ENCODE results near the gene UBAC1.
"Not testable (repeated sequence)": the region's sequence is repeated elsewhere in the genome, so short reads cannot be mapped to it uniquely, and the experiment has no call there.

Gene UBAC1

DNA sequence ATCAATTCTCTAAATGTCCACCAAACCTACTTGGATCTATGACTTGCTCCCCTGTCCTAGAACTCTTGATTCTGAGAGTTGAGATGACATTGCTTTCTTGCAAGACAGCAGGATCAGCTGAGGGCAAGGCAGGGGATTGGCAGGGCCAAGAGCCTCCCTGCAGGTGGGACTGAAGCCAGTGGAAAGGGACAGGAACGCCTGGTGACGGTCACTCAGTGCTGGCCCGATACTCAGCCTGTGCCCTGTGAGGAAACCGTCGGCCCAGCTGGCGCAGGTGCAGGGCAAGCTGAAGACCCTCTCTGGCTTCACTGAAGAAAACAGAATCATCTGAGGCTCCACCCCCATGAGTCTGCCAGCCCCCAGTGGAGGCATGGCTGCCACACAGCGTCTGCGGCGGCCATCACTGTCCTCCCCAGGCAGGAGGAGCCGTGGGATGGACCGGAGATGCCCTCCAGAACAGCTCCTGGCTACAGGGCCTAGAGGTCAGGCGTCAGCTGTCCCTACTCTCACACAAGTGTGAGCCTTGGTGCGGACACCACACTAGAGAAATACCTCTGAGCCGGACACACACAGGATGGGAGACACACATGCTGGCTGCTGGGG, 14.7 kb downstream of the UBAC1 start:
- TF ChIP-seq, protein P1, sequence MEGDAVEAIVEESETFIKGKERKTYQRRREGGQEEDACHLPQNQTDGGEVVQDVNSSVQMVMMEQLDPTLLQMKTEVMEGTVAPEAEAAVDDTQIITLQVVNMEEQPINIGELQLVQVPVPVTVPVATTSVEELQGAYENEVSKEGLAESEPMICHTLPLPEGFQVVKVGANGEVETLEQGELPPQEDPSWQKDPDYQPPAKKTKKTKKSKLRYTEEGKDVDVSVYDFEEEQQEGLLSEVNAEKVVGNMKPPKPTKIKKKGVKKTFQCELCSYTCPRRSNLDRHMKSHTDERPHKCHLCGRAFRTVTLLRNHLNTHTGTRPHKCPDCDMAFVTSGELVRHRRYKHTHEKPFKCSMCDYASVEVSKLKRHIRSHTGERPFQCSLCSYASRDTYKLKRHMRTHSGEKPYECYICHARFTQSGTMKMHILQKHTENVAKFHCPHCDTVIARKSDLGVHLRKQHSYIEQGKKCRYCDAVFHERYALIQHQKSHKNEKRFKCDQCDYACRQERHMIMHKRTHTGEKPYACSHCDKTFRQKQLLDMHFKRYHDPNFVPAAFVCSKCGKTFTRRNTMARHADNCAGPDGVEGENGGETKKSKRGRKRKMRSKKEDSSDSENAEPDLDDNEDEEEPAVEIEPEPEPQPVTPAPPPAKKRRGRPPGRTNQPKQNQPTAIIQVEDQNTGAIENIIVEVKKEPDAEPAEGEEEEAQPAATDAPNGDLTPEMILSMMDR (IDR thresholded peaks at IDR 0.05; ENCODE audit: low read depth, low read length, missing control alignments), result no peak
- no peak for DNase-seq (ENCODE audit: low read depth)
- no peak overlapping the region for H3K4me3 ChIP-seq (ENCODE audit: low read depth, low read length)

DNA sequence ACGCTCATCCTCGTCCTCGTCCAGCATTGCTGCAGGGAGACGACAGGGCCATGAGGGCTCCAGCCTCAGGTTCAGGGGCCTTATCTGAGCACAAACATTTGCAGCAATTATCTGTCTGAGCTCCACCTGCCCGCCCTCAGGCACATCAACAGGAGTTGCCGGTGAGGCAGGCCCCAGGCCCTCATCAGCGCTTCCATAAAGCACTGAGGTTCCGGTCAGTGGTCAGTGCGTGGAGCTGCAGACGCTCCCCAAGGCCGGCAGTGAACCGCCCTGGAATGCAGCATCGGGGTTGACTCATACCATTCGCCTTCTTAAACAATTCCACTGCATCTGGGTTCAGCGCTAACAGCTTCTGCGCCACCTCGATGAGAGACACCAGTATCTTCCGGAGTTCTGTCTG, 15.2 kb downstream of the UBAC1 start:
- DNase-seq (ENCODE audit: low read depth), result no peak
- TF ChIP-seq, protein P1 (IDR thresholded peaks at IDR 0.05; ENCODE audit: low read depth, low read length, missing control alignments), result no peak
- no peak overlapping the region for H3K4me3 ChIP-seq (ENCODE audit: low read depth, low read length)

DNA sequence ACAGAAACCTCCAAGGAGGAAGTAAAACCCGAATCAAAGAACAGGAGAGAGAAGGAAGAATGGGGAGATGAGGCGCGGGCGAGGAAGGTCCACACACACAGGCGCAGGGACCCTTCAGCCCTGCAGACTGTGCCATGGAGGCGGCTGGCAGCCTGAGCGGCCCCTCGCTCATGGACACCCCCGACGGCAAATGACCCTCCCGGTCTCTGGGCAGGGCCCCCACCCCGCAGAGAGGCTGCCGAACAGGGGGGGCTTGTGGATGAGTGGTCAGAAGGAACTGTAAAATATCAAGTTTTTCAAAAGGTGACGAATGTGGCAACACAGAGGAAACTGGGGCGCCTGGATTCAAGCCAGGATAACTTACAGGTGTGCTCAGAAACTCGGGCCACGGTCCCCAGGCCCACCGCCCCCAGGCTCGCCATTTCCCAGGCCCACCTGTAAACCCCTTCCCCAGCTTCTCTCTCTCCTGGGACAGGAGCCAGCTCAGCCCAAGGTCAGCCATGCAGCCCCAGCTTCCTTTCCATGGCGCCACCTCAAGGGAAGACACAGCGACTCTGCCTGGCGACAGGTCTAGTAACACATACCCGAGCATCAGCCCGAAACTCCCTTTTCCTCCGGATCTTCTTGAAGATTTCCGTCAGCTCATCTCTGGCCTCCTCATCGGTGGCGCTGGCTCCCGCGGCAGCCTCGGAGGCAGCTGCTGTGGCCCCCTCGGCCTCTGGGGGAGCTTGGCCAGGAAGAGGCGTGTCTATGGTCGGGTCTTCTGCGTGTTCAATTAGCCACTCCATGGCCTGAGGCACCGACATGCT, 16.5 kb downstream of the UBAC1 start:
- no peak overlapping the region for H3K4me3 ChIP-seq (ENCODE audit: low read depth, low read length)
- no peak for DNase-seq (ENCODE audit: low read depth)
- TF ChIP-seq, protein P1 (IDR thresholded peaks at IDR 0.05; ENCODE audit: low read depth, low read length, missing control alignments), result no peak

DNA sequence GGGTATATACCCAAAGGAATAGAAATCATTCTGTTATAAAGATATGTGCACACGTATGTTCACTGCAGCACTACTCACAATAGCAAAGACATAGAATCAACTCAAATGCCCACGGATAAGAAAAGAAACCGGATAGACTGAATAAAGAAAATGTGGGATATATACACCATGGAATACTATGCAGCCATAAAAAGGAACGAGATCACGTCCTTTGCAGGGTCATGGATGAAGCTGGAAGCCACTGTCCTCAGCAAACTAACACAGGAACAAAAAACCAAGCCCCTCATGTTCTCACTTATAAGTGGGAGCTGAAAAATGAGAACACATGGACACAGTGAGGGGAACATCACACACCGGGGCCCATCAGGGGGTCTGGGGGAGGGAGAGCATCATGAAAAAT, 17.6 kb downstream of the UBAC1 start:
- not testable (repeated sequence) for DNase-seq (ENCODE audit: low read depth); H3K4me3 ChIP-seq (ENCODE audit: low read depth, low read length)

DNA sequence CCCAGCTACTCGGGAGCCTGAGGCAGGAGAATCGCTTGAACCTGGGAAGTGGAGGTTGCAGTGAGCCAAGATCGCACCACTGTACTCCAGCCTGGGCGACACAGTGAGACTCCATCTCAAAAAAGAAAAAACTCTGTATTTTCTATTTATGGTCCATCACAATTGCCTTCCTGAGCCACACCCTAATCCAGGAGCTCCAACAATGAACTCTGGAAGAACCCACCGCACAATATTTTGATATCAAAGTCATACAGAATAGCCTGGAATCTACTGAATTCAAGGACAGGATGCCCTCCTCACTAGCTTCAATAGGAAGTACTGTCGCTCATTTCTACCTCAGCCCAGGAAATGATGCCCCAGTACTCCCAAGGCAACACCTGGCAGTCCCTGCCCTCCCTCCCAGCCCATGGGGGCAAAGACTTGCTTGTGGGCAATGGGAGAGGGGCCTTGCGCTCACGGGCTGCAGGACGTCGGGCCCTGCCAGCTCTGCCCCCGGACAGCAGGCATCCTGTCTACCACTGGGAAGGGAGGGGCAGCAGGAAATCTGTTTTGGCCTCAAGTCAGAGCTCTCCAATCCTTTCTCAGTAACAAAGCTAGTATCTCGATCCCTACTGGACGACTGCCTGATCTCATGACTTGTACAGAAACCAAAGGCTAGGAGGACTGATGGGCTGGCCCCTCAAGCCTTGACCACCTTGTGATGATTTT, 19.7 kb downstream of the UBAC1 start:
- no peak overlapping the region for H3K4me3 ChIP-seq (ENCODE audit: low read depth, low read length)
- no peak for DNase-seq (ENCODE audit: low read depth)
- TF ChIP-seq, protein P1 (IDR thresholded peaks at IDR 0.05; ENCODE audit: low read depth, low read length, missing control alignments), result no peak

DNA sequence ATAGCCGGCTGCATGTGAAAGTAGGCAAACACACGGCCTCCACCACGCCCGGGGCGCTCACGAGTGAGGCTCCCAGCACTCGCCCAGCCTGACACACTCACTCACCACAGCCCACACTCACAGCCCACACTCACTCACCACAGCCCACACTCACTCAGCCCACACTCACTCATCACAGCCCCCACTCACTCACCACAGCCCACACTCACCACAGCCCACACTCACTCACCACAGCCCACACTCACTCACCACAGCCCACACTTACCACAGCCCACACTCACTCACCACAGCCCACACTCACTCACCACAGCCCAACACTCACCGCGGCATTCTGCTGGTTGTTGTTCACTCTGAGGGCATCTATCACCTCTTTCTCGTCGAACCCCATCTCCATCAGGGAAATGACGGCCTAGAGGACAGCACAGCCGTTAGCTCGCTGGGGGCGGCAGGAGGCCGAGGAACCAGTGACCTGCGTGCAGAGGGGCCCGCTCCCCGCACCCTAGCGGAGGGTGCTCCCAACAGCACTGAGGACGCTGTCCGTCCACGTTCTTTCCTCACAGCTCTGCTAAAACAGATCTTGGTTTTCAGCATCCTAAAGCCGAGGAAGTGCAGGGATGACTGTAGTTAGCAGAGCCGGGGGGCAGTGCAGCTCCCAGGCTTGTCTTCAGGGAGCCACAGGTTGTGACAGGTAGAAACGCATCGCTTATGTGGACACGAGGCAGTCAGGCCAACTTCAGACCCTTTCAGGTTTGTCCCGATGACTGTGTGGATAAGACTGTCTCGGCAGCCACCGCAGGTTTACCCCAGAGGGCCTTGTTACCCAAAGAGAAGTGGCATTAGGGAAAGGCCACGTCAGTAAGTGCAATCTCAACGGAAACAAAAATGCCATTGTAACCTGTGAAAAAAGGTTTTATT, 21.6 kb downstream of the UBAC1 start:
- H3K4me3 ChIP-seq (ENCODE audit: low read depth, low read length), result no peak overlapping the region
- DNase-seq (ENCODE audit: low read depth), result no peak
- TF ChIP-seq, protein P1 (IDR thresholded peaks at IDR 0.05; ENCODE audit: low read depth, low read length, missing control alignments), result no peak

All from GM12864 (cell line).